Measurements from ENCODE around the gene MAP1S. TPM values are rescaled to one million over a fixed set of nuclear protein-coding genes. Genes with fewer than 3 reads are reported as not detected.

Gene MAP1S
- polyA plus RNA-seq, 10 donors, result 17.3 to 38.1 (median 29.0) TPM

Other genes with a start within 250 kb of the MAP1S start
- 10 to 100 TPM; 12.4 to 20.3 (median 14.4) TPM for gene SLC27A1, start 249.0 kb upstream of the MAP1S start, polyA plus RNA-seq (ENCODE audit: insufficient read length in 10 of 10)
- 10 to 100 TPM; 38.3 to 56.6 (median 45.9) TPM for gene PGLS, start 207.8 kb upstream of the MAP1S start, polyA plus RNA-seq (ENCODE audit: insufficient read length in 10 of 10)
- 10 to 100 TPM; 62.1 to 87.0 (median 68.6) TPM for gene COLGALT1, start 163.8 kb upstream of the MAP1S start, polyA plus RNA-seq (ENCODE audit: insufficient read length in 10 of 10)
- under 1 TPM; 0.04 to 0.36 (median 0.15) TPM for gene UNC13A, start 31.1 kb upstream of the MAP1S start, polyA plus RNA-seq (ENCODE audit: insufficient read length in 10 of 10)
- 1 to 10 TPM in 3 of 10 donors, under 1 TPM in 7; 0.29 to 1.7 (median 0.80) TPM for gene FCHO1, start 32.0 kb downstream of the MAP1S start, polyA plus RNA-seq (ENCODE audit: insufficient read length in 10 of 10)
- gene B3GNT3, start 75.7 kb downstream of the MAP1S start, polyA plus RNA-seq (ENCODE audit: insufficient read length in 10 of 10), result under 1 TPM in 4 of 10 donors, not detected in 6; 0.05 to 0.71 (median 0.15) TPM
- gene INSL3, start 102.0 kb downstream of the MAP1S start, polyA plus RNA-seq (ENCODE audit: insufficient read length in 10 of 10), result under 1 TPM in 2 of 10 donors, not detected in 8; 0.16 to 0.24 TPM
- gene JAK3, start 128.5 kb downstream of the MAP1S start, polyA plus RNA-seq (ENCODE audit: insufficient read length in 10 of 10), result 1 to 10 TPM; 1.1 to 5.9 (median 2.1) TPM
- gene RPL18A, start 140.4 kb downstream of the MAP1S start, polyA plus RNA-seq (ENCODE audit: insufficient read length in 10 of 10), result 1,000 to 10,000 TPM; 1,678 to 3,130 (median 2,192) TPM
- gene SLC5A5, start 152.5 kb downstream of the MAP1S start, polyA plus RNA-seq (ENCODE audit: insufficient read length in 10 of 10), result under 1 TPM in 4 of 10 donors, not detected in 6; 0.06 to 0.11 (median 0.10) TPM
- gene CCDC124, start 213.5 kb downstream of the MAP1S start, polyA plus RNA-seq (ENCODE audit: insufficient read length in 10 of 10), result 10 to 100 TPM; 39.1 to 76.0 (median 46.1) TPM
- 1 to 10 TPM in 6 of 10 donors, under 1 TPM in 4; 0.43 to 3.4 (median 1.3) TPM for gene KCNN1, start 247.6 kb downstream of the MAP1S start, polyA plus RNA-seq (ENCODE audit: insufficient read length in 10 of 10)